Fibroblast of skin of abdomen (primary cell): ENCODE results near the gene CXCL11. TPM values are rescaled to one million over a fixed set of nuclear protein-coding genes. Genes with fewer than 3 reads are reported as not detected.
A peak's percentile ranks its signal among the peaks of the same experiment; 100 is the strongest.
"Not testable (repeated sequence)": the region's sequence is repeated elsewhere in the genome, so short reads cannot be mapped to it uniquely, and the experiment has no call there.

Source experiments
- DNase-seq: peaks from one replicate; pipeline ENCODE4 v3.0.0-alpha.2; 2013
- polyA plus RNA-seq, 2 experiments: library from polyadenylated mRNA; unstranded; fragments of 120-200 nt; gene quantifications; one replicate each; pipeline ENCODE4 v1.2.1, GENCODE V29; 2013; ENCODE audit not compliant: insufficient read length in 2 of 2

Gene CXCL11
- not detected for polyA plus RNA-seq (2013, experiment 1 of 2; ENCODE audit: insufficient read length)
- polyA plus RNA-seq (2013, experiment 2 of 2; ENCODE audit: insufficient read length), result not detected

GRCh38 chr4:76035799-76036380, at the start of gene CXCL11:
Gene CXCL11 (minus strand): TSS chr4:76036070. CDS start chr4:76035987, 83 bp downstream.
- no peak for DNase-seq

- no peak for DNase-seq
Measured at GRCh38 chr4:76084542-76084941, 48.7 kb upstream of the CXCL11 start.

GRCh38 chr4:76083386-76083988, 47.6 kb upstream of the CXCL11 start:
- no peak for DNase-seq

- peak; percentile 2 for DNase-seq
Measured at GRCh38 chr4:76078033-76078613, 42.3 kb upstream of the CXCL11 start.

DNA sequence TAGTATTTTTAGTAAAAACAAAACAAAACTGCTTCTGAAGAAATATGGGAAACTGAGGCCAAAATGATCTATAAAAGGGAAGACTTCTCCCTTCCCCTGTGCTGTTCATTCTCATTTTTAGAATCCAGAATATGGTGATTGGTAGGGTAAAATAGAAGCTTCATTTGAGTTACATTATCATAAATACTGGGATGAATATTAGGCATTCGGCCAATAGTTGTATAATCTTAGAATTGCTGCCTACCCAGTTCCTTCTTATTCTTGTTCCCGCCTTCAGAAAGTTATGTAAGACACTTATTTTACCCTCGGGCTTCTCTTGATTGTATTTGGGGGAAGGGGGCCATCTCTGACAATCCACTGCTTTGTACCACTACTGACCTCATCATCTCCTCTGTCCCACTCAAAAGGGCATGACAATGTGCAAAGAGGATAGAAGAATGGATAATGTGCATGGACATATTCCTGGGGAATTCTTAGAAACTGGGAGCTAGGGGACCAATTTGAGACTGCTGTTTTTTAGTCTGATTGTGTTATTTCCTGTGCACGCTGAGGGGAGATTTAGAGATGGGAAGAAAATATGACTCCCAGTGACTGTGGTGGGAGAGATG, 39.2 kb upstream of the CXCL11 start:
- DNase-seq, result no peak

DNA sequence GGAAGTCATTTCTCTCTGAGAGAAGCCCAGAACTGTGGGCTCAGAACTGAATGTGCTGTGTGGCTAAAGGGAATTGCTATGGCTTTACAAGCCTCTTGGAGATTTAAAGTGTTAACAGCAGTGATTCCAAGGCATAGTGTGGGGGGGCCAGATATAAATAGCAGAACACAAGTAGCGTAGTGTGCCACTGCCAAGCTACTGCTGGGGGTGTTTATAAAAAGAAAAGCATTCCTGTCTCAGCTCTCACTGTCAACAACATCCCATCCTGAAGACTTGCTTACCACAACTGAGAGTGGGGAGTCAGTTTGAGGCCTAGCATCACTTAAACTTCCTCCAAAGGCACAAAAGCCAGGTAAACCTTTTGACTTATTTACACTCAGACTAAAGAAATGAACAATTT, 38.6 kb upstream of the CXCL11 start, which contains the start of gene ART3:
ART3 (plus strand) TSS at position 242 of the 400 bp plus-strand sequence. CDS start 1,181 bp downstream, outside the sequence.
- no peak for DNase-seq

DNA sequence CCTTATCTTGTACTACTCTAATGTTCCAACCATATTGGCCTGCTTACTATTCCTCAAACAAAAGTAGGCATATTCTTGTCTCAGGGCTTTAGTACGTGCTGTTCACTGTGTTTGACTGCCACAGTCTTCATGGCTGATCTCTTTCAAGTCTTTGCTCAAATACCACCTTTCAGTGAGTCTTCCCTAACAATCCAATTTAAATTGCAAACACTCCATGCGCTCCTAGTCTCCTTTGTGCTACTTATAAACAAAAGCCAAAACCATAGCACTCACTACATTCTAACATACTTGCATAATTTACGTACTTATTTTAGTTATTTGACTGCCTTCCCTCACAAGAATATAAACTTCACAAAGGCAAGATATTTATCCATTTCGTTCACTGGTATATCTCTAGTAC, 36.9 kb upstream of the CXCL11 start:
- DNase-seq, result no peak

- DNase-seq, result peak; percentile 64
Measured at GRCh38 chr4:76067652-76068286, 31.9 kb upstream of the CXCL11 start.

GRCh38 chr4:76066546-76066945, 30.7 kb upstream of the CXCL11 start:
- DNase-seq, result no peak

GRCh38 chr4:76061982-76062381, 26.1 kb upstream of the CXCL11 start:
- DNase-seq, result no peak

DNA sequence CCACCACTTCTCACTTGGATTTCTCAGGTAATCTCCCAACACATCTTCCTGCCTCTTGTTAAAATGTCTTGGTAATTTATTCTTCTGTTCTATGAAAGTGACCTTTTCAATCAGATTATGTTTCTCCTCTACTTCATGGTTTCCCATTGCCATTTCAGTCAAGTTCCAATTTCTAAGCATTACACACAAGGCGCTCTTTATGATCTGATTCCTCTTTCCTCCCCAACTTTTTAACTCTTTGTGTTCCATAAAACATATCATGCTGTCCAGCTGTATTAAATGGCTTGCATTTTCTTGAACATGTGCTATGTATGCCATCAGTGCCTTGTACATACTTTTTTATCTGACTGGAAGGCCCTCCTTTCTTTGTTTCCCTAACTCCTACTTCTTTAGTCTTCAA, 25.6 kb upstream of the CXCL11 start:
- no peak for DNase-seq

GRCh38 chr4:76060506-76060905, 24.6 kb upstream of the CXCL11 start:
- DNase-seq, result no peak

DNA sequence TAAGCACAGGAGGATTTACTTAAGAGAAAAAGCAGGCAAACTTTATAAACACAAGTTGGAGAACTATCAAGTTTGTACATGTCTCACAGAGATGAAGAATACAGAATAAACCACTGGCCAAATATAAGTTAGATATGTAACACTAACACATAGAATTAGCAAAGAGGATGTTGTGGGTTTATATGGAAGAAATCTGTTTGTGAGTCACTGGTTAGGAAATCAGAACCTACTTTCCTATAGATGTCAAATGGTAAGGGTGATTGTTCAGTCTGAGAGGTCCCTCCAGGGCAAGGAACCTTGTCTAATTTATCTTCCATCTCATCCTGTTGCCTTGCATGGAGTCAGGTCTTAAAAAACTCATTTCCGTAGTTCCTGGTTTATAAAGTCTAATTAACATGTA, 23.9 kb upstream of the CXCL11 start:
- no peak for DNase-seq

GRCh38 chr4:76058888-76059426, 23.1 kb upstream of the CXCL11 start:
- DNase-seq, result no peak

DNA sequence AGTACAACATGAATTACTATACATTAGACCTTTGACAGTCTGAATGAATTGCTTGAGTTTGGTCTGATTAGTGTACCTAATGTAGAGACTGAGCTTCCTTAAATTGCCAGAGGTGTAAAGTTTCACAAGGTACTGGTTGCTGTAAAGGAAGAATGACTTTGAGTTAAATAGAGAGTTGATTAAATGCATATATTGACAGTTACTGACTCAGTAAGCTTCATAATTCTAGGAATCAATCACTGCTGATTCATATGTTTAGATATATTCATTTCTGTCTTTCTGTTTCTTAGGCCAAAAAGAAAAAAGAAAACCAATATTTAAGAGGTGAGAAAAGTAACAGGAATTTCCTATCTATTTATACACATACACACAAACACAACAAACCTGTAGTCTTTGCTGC, 22.4 kb upstream of the CXCL11 start:
- no peak for DNase-seq

- DNase-seq, result no peak
Measured at GRCh38 chr4:76055421-76055820, 19.6 kb upstream of the CXCL11 start.

- no peak for DNase-seq
Measured at GRCh38 chr4:76055016-76055415, 19.1 kb upstream of the CXCL11 start.

DNA sequence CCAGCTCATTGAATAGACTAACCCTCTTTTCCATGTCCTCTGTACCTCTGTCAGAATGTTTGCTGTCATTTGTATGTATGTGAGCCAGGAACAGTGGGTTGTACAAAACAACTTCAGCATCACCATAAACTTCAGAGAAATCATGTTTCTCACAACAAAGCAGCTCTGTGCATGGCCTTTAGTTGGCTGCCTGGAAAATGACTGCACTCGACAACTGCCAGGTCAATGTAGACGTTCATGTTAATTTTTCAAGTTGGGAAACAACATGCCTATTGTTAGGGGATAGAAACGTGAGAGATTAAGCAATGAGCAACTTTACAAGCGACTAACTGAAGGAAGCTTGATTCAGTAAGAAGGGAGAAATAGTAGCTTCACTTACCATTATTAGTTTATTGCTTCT, 17.9 kb upstream of the CXCL11 start:
- DNase-seq, result no peak

- DNase-seq, result not testable (repeated sequence)
Measured at GRCh38 chr4:76050560-76051050, 14.7 kb upstream of the CXCL11 start.

- not testable (repeated sequence) for DNase-seq
Measured at GRCh38 chr4:76049860-76050416, 14.1 kb upstream of the CXCL11 start.

- DNase-seq, result not testable (repeated sequence)
Measured at GRCh38 chr4:76044686-76045085, 8.8 kb upstream of the CXCL11 start.

- DNase-seq, result not testable (repeated sequence)
Measured at GRCh38 chr4:76043306-76043705, 7.4 kb upstream of the CXCL11 start.
